HG03439 (cell line): ENCODE results near the gene LHFPL2.
"Not testable (repeated sequence)": the region's sequence is repeated elsewhere in the genome, so short reads cannot be mapped to it uniquely, and the experiment has no call there.

Experiments
- ATAC-seq: cut with Tn5 transposase; IDR thresholded peaks from one replicate; pipeline ENCODE4 v1.9.1; 2021; ENCODE audit warnings: mild to moderate bottlenecking, moderate library complexity; ENCODE audit not compliant: unreplicated experiment

The LHFPL2 gene

GRCh38 chr5:78475370-78475769, 173.2 kb downstream of the LHFPL2 start:
- ATAC-seq, result no peak

GRCh38 chr5:78473751-78474150, 174.8 kb downstream of the LHFPL2 start:
- no peak for ATAC-seq

GRCh38 chr5:78472469-78473106, 176.0 kb downstream of the LHFPL2 start:
- ATAC-seq, result no peak

- ATAC-seq, result no peak
Observed at GRCh38 chr5:78471896-78472295, 176.7 kb downstream of the LHFPL2 start.

GRCh38 chr5:78467752-78468357, 180.7 kb downstream of the LHFPL2 start:
- ATAC-seq, result no peak

DNA sequence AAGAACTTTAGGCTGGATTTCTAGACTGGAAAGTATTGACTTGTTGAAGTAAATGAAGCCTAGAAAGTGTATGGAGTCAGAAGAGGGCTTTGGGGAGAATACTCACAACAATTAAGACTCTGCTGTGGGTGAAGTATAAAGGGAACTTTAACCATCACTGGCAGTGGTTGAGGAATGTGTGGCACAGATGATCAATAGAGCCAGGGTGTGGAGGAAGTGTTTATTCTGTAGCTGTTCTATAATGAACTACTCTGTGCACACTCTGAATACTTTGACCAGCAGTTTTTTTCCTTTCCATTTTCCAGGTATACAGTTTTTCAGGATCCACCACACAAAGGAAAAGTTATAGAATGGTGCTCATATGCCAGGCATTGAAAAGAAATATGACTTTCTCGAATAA, 181.4 kb downstream of the LHFPL2 start:
- no peak for ATAC-seq

DNA sequence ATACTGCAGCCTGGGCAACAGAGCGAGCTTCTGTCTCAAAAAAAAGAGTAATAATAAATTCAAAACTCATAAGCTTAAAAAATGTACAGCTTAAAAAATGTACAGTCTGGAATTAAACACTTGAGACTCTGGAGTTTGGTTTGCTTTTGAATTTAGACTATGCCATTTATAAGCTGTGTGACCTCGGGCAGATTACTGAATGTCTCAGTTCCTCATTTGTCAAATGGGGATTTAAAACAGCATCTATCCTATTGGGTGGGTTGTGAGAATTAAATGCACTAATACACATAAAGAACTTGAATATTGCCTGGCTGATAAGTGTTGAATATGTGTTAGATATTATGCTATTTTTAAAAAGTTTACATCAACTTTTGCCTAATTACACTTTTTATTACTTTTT, 189.7 kb downstream of the LHFPL2 start:
- no peak for ATAC-seq

DNA sequence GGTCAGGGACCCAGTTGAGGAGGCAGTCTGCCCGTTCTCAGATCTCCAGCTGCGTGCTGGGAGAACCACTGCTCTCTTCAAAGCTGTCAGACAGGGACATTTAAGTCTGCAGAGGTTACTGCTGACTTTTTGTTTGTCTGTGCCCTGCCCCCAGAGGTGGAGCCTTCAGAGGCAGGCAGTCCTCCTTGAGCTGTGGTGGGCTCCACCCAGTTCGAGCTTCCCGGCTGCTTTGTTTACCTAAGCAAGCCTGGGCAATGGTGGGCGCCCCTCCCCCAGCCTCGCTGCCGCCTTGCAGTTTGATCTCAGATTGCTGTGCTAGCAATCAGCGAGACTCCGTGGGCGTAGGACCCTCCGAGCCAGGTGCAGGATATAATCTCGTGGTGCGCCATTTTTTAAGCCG, 191.1 kb downstream of the LHFPL2 start:
- ATAC-seq, result not testable (repeated sequence)

GRCh38 chr5:78449103-78449502, 199.5 kb downstream of the LHFPL2 start:
- ATAC-seq, result no peak

GRCh38 chr5:78447775-78448424, 200.7 kb downstream of the LHFPL2 start:
- no peak for ATAC-seq
